A549 (cell line): Measurements from ENCODE around the gene RERE. TPM values are rescaled to one million over a fixed set of nuclear protein-coding genes. Genes with fewer than 3 reads are reported as not detected.

Source experiments
- ATAC-seq, 2 experiments: fragments of 200-7000 bp in 1 of 2; fragments of >200 bp in 1 of 2; cut with Nextera tagmentation in 1 of 2; cut with Tn5 transposase in 1 of 2; 3 replicates each; pipeline versions ENCODE4 v1.8.0 to v1.9.1; 2018 to 2020; ENCODE audit warnings: mild to moderate bottlenecking in 1 of 2, moderate library complexity in 1 of 2
- CTCF ChIA-PET: fragments of 300-600 bp; sonication (Branson Sonifier 250); formaldehyde crosslinking; extraction: SDS; loops from one replicate; lab custom pipeline; 2021; ENCODE audit warnings: antibody characterized with exemption, inconsistent platforms; lab: Yijun Ruan, JAX
- POLR2A ChIA-PET: fragments of 350-600 bp; formaldehyde crosslinking; extraction: SDS; loops from one replicate; lab custom pipeline; 2021; ENCODE audit warnings: antibody characterized with exemption, inconsistent platforms; lab: Yijun Ruan, JAX
- DNase-seq, 2 experiments: peaks; one replicate each; pipeline versions ENCODE4 v3.0.0 to v3.0.0-alpha.2; 2011 to 2016; ENCODE audit warnings: low read depth in 1 of 2, low spot score in 1 of 2
- FAIRE-seq: peaks from 2 replicates; lab custom pipeline; 2011; peaks lifted over from hg19 to GRCh38; lab: Jason Lieb, UNC
- H3K27ac ChIP-seq, 2 experiments: fragments of >200 bp; sonication (Bioruptor Twin); formaldehyde crosslinking; 3 replicates each; pipeline ENCODE4 v1.5.1; 2016 to 2017
- H3K4me1 ChIP-seq: fragments of >200 bp; sonication (Bioruptor Twin); formaldehyde crosslinking; 3 replicates; pipeline ENCODE4 v1.6.1; 2016
- H3K4me2 ChIP-seq: fragments of >200 bp; sonication (Bioruptor Twin); formaldehyde crosslinking; 3 replicates; pipeline ENCODE4 v1.6.1; 2016
- H3K4me3 ChIP-seq: fragments of >200 bp; sonication (Bioruptor Twin); formaldehyde crosslinking; 3 replicates; pipeline ENCODE4 v1.5.1; 2016
- H3K9me3 ChIP-seq: fragments of >200 bp; sonication (Bioruptor Twin); formaldehyde crosslinking; 3 replicates; pipeline ENCODE4 v1.6.1; 2016
- CBX8 ChIP-seq: fragments of 200-600 bp; sonication (generic); IDR thresholded peaks from 2 replicates; pipeline ENCODE4 v1.6.1; 2016
- EHF ChIP-seq: fragments of 250-450 bp; sonication (Bioruptor Pico); IDR thresholded peaks from 2 replicates; pipeline ENCODE4 v1.5.0; 2020; ENCODE audit warnings: mild to moderate bottlenecking
- EP300 ChIP-seq, 2 experiments: fragments of >200 bp; sonication (Bioruptor Twin); formaldehyde crosslinking; IDR thresholded peaks; 2 replicates in 1 of 2; 3 replicates in 1 of 2; pipeline ENCODE4 v1.6.1; 2016 to 2017
- FOSL2 ChIP-seq, 2 experiments: fragments of 450-650 bp in 1 of 2; fragments of >200 bp in 1 of 2; sonication (Bioruptor Twin) in 1 of 2; formaldehyde crosslinking; IDR thresholded peaks; 2 replicates each; pipeline versions ENCODE4 v1.5.0 to v1.6.1; 2016 to 2020; ENCODE audit warnings: mild to moderate bottlenecking in 1 of 2, moderate library complexity in 1 of 2
- HEYL ChIP-seq: fragments of 250-450 bp; sonication (Bioruptor Pico); IDR thresholded peaks from 2 replicates; pipeline ENCODE4 v1.8.0; 2021; ENCODE audit warnings: mild to moderate bottlenecking, moderate library complexity
- HOXA7 ChIP-seq: fragments of 250-450 bp; sonication (Bioruptor Pico); IDR thresholded peaks from 2 replicates; pipeline ENCODE4 v1.5.0; 2020; ENCODE audit warnings: mild to moderate bottlenecking, moderate library complexity
- JUN ChIP-seq, 2 experiments: fragments of >200 bp; sonication (Bioruptor Twin); formaldehyde crosslinking; IDR thresholded peaks; 2 replicates in 1 of 2; 3 replicates in 1 of 2; pipeline ENCODE4 v1.6.1; 2016 to 2017
- NFE2L2 ChIP-seq: fragments of 150-350 bp; conservative IDR thresholded peaks from 2 replicates; pipeline ENCODE4 v1.6.1; 2014; ENCODE audit warnings: low read length
- PBX3 ChIP-seq: IDR thresholded peaks from 2 replicates; pipeline ENCODE4 v1.6.1; 2012
- POLR2AphosphoS2 ChIP-seq: conservative IDR thresholded peaks from 2 replicates; pipeline ENCODE4 v1.6.1; 2012; ENCODE audit warnings: low read length, improper control_type of control experiment, inconsistent platforms
- RARB ChIP-seq: fragments of 250-450 bp; sonication (Bioruptor Pico); IDR thresholded peaks from 2 replicates; pipeline ENCODE4 v1.8.0; 2021; ENCODE audit warnings: mild to moderate bottlenecking, moderate library complexity
- REST ChIP-seq: fragments of 200-600 bp; sonication (generic); IDR thresholded peaks from 2 replicates; pipeline ENCODE4 v1.6.1; 2016; ENCODE audit warnings: antibody characterized with exemption, mild to moderate bottlenecking, moderate library complexity
- SREBF2 ChIP-seq: fragments of 450-650 bp; IDR thresholded peaks from 2 replicates; pipeline ENCODE4 v1.6.1; 2014; ENCODE audit warnings: mild to moderate bottlenecking, moderate library complexity
- ZFP36 ChIP-seq: fragments of 450-650 bp; IDR thresholded peaks from 2 replicates; pipeline ENCODE4 v1.6.1; 2014; ENCODE audit warnings: borderline replicate concordance; ENCODE audit not compliant: partially characterized antibody
- WGBS: methylation state at CpG from one replicate; pipeline ENCODE4 v1.1.6; 2017; ENCODE audit errors: missing lambda C conversion rate; 5-methylcytosine and 5-hydroxymethylcytosine counted together
- polyA plus RNA-seq, 4 experiments: library from polyadenylated mRNA; depleted of rRNA in 3 of 4; stranded (reverse); fragments of >200 nt; fragmentation: RNase III in 1 of 4; extraction: RNeasy Plus Mini Kit Qiagen cat#74134 plus additional on column Dnase treatment in 1 of 4; gene quantifications; 2 replicates in 3 of 4; 3 replicates in 1 of 4; pipeline ENCODE4 v1.2.3, GENCODE V29; 2011 to 2017
- TF ChIP-seq, protein P1 (sequence below): fragments of 450-650 bp; IDR thresholded peaks from 2 replicates; pipeline ENCODE4 v1.6.1; 2014; ENCODE audit warnings: antibody characterized with exemption
- TF ChIP-seq, protein P2 (sequence below): fragments of >200 bp; sonication (Bioruptor Twin); formaldehyde crosslinking; IDR thresholded peaks from 2 replicates; pipeline ENCODE4 v1.6.1; 2016

Gene RERE
- polyA plus RNA-seq, 2 of the 4 experiments (the other 2 are of a cell fraction), result 12.6 to 28.6 TPM

DNA sequence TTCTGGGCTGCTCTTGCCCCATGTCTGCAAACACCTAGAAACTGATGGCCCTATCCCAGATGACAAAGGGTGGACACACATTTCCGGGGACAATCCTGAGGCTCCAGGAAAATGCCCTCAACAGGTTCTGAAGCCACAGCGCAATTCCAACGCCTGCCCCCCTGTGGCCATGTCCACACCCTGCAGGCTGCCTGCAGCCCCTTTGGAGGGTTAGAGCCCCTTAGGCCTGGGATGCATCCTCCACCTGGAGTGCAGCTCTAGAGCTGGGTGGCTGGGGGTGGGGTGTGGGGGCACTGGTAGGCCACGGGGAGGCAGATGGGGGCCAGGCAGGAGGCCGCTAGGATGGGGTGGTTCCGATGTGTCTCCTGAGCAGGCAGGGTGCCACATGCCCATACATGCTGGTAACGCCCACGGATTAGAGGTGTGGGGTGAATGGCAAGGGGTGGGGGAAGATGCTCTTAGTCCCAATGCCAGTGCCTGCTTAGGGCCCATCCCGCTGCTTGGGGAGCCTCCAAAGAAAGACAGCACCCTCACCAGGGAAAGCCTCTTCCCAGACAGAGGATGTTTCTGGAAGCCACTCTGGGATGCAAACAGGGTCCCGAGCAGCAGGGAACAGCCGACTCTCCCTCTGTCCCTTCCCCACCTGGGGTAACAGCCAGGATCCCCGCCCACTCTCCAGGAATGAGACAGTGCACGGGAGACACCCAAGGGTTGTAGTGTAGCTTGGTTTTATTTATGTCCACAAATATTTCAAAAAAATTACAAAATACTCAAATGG, 465.6 kb downstream of the RERE start (continued):
- no peak for TF ChIP-seq FOSL2 (IDR thresholded peaks at IDR 0.05)
- TF ChIP-seq FOSL2 (CRISPR knock-in tag; IDR thresholded peaks at IDR 0.05), result no peak
- no peak for TF ChIP-seq PBX3

DNA sequence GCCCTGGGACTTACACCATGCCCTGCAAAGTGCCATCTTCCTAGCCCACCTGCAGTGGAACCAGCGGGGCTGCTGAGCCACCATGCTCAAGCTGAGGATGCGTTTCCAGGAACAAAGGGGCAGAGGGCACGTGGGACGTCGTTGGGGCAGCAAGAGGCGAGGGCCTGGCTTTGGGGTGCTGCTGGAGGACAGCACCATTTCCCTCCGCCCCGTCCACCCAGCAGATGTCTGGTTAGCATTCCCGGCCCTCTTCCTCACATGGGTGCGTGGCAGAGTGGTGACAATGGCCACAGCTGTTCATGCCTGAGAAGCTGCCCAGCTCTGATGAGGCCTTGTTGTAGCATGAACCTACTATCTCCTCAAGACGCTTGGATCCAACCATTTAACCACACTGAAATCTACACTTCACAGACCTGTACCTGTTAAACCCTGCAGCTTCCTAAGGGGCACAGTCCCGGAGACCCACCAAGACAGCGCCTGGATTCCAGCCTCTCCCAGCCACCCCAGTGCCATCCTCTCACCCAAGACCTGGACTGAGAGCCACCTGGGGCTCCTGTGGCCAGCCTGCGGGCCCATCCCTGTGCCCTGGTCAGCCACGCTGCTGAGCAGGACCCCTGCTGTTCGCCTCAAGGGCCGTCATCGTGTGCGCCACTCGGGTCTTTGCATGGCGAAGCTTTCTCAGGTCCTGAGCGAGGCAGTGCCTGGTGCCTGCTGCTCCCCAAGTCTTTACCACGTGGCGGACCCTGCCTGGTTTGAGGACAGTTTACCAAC, 466.3 kb downstream of the RERE start:
- Histone ChIP-seq H3K4me2 (no peak overlapping the region), H3K27ac (peak overlapping the region in 1 of 2 experiments; percentile 41; a peak in 1 of 6 replicates)

GRCh38 chr1:8349961-8350360, 467.5 kb downstream of the RERE start:
- peaks cover 11% of the 10 kb centered on the region; the same call in 2 of the 3 replicates for H3K4me1 ChIP-seq
- ChIA-PET POLR2A (no interaction called here), CTCF (interaction anchor here (0.6 to 7.8 kb wide), 16 partner anchors 9 to 682 kb away, joined by 3 to 76 read pairs (median 8); no protein-coding TSS in a partner anchor)
- FAIRE-seq (no peak), DNase-seq (no peak), ATAC-seq (no peak)
- TF ChIP-seq EP300 (IDR thresholded peaks at IDR 0.05), result no peak
- no peak for TF ChIP-seq EHF (CRISPR knock-in tag)
- TF ChIP-seq HOXA7 (CRISPR knock-in tag), result no peak
- TF ChIP-seq, protein P1, sequence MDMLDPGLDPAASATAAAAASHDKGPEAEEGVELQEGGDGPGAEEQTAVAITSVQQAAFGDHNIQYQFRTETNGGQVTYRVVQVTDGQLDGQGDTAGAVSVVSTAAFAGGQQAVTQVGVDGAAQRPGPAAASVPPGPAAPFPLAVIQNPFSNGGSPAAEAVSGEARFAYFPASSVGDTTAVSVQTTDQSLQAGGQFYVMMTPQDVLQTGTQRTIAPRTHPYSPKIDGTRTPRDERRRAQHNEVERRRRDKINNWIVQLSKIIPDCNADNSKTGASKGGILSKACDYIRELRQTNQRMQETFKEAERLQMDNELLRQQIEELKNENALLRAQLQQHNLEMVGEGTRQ, result no peak
- TF ChIP-seq, protein P2, sequence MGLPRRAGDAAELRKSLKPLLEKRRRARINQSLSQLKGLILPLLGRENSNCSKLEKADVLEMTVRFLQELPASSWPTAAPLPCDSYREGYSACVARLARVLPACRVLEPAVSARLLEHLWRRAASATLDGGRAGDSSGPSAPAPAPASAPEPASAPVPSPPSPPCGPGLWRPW, result no peak
- no peak for TF ChIP-seq FOSL2 (IDR thresholded peaks at IDR 0.05)
- no peak for TF ChIP-seq FOSL2 (CRISPR knock-in tag; IDR thresholded peaks at IDR 0.05)
- TF ChIP-seq CBX8, result no peak
- no peaks in the 10 kb centered on the region for H3K9me3 ChIP-seq
- H3K4me2 ChIP-seq, result no peak overlapping the region
- peak overlapping the region in 1 of 2 experiments; percentile 73; a peak in 1 of 6 replicates for H3K27ac ChIP-seq
- WGBS, result 83% methylated on average over 9 of the region's 14 CpGs
- H3K4me3 ChIP-seq, result no peak overlapping the region

More for the DNA sequence above, 466.3 kb downstream of the RERE start:
- POLR2A ChIA-PET, result no interaction called here
- TF ChIP-seq REST (no peak), RARB (no peak), NFE2L2 (no peak), POLR2AphosphoS2 (no peak), CBX8 (no peak), EP300 (IDR thresholded peaks at IDR 0.05) (no peak), FOSL2 (IDR thresholded peaks at IDR 0.05) (no peak), FOSL2 (CRISPR knock-in tag; IDR thresholded peaks at IDR 0.05) (no peak), SREBF2 (no peak), ZFP36 (no peak), JUN (IDR thresholded peaks at IDR 0.05) (no peak), HEYL (no peak)
- CTCF ChIA-PET, result interaction anchor here (0.6 to 7.8 kb wide), 16 partner anchors 8 to 683 kb away, joined by 3 to 76 read pairs (median 4); no protein-coding TSS in a partner anchor
- H3K4me1 ChIP-seq, result peaks cover 11% of the 10 kb centered on the region; the same call in 2 of the 3 replicates
- no peaks in the 10 kb centered on the region for H3K9me3 ChIP-seq
- no peak for FAIRE-seq
- no peak overlapping the region for H3K4me3 ChIP-seq
- ATAC-seq, result no peak
- WGBS, result 98% methylated on average over 10 of the region's 24 CpGs
- no peak for DNase-seq
